Glutamatergic neuron (in vitro differentiated cells): ENCODE results near the gene JAKMIP1. TPM values are rescaled to one million over a fixed set of nuclear protein-coding genes. Genes with fewer than 3 reads are reported as not detected.

Source experiments
- DNase-seq: peaks from one replicate; pipeline ENCODE4 v3.0.0; 2022
- H3K27ac Mint-ChIP-seq: one replicate; pipeline ENCODE4 v1.8.0; 2020; ENCODE audit warnings: mild to moderate bottlenecking, mixed read lengths, inconsistent platforms; ENCODE audit not compliant: unreplicated experiment
- H3K27me3 Mint-ChIP-seq: one replicate; pipeline ENCODE4 v1.8.0; 2020; ENCODE audit warnings: mild to moderate bottlenecking, moderate library complexity, mixed read lengths, inconsistent platforms; ENCODE audit not compliant: unreplicated experiment
- H3K36me3 Mint-ChIP-seq: one replicate; pipeline ENCODE4 v1.8.0; 2020; ENCODE audit warnings: mild to moderate bottlenecking, mixed read lengths, inconsistent platforms; ENCODE audit not compliant: unreplicated experiment
- H3K4me1 Mint-ChIP-seq: one replicate; pipeline ENCODE4 v1.8.0; 2020; ENCODE audit warnings: mild to moderate bottlenecking, low read depth, mixed read lengths, inconsistent platforms; ENCODE audit not compliant: unreplicated experiment
- H3K4me3 Mint-ChIP-seq: one replicate; pipeline ENCODE4 v1.8.0; 2020; ENCODE audit warnings: mild to moderate bottlenecking, mixed read lengths, inconsistent platforms; ENCODE audit not compliant: unreplicated experiment
- H3K9me3 Mint-ChIP-seq: one replicate; pipeline ENCODE4 v1.8.0; 2020; ENCODE audit warnings: mild to moderate bottlenecking, moderate library complexity, mixed read lengths, inconsistent platforms; ENCODE audit not compliant: unreplicated experiment
- CTCF ChIP-seq: fragments of 200-600 bp; sonication (generic); IDR thresholded peaks from one replicate; pipeline ENCODE4 v1.5.0; 2021; ENCODE audit not compliant: partially characterized antibody, unreplicated experiment
- total RNA-seq: library from RNA; stranded (reverse); fragmentation: NEBNext Ultra II Directional; extraction: Animal tissue kit (Norgen Biotek cat#: 25700); gene quantifications from one replicate; pipeline ENCODE4 v1.2.1, GENCODE V29; 2021; ENCODE audit not compliant: unreplicated experiment

Gene JAKMIP1
- total RNA-seq, 1 donor from 2014 or later = 2.4 TPM

DNA sequence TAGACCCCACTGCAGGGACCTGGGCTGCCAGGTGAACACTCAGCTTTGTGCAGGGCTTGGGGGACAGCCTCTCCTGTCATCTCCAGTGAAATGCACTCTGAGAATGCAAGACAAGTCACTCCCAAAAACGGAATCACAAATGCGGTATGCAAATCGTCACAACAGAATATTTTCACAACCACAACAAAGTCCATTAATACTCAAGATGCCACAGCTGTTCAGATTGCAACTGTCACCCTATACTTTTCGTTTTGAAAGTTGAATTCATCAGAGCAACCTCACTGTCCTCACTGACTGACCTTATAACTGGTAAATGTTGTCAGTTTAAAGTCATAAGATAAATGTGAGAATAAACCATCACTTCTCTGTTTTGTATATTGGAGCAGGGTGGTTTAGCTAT is 16.6 kb downstream of the JAKMIP1 start:
- no peak for TF ChIP-seq CTCF
- no peak for DNase-seq
- Mint-ChIP-seq H3K27ac (no peak overlapping the region), H3K36me3 (peaks cover 15% of the 10 kb centered on the region), H3K4me1 (no peaks in the 10 kb centered on the region), H3K27me3 (no peaks in the 10 kb centered on the region), H3K4me3 (no peak overlapping the region), H3K9me3 (peaks cover 6% of the 10 kb centered on the region)

GRCh38 chr4:6182376-6183280 is 17.7 kb downstream of the JAKMIP1 start:
- Mint-ChIP-seq H3K9me3 (peaks cover 4% of the 10 kb centered on the region), H3K27ac (no peak overlapping the region), H3K36me3 (peaks cover 6% of the 10 kb centered on the region), H3K4me1 (no peaks in the 10 kb centered on the region), H3K27me3 (no peaks in the 10 kb centered on the region), H3K4me3 (no peak overlapping the region)
- no peak for TF ChIP-seq CTCF
- DNase-seq = no peak

DNA sequence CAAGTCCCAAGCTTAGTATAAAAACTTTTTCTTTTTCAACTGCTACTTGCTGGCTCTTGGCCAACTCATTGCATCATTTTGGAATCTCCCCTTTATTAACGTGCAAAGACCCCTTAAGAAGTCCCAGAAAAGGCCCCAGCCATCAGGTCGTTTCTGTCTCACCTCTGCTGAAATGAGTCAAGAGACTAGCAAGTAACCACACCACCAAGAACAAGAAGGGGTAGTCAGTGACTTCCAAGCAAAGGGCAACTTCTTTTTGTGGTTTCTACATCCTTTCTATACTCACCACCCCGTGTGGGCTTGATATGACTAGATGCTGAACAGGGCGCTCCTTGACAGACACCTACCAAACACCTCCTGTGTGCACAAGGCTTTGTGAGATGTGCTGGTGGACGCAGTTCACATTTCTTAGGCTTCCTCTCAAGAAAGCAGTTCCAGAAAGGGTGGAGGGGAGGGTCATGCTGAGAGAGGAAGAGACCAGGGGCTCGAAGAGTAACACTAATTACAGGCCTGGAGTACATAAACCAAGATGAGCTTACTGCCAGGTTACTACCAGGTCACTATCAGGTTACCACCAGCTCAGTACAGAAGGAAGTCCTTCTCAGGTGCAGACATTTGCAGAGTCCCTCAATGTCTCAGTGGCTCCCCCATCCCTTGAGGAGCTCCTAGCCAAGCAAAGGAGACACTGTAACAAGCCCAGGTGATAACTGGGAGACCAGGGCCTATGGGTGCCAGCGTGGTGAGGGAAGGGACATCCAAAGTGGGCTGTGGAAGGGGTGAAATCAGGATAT is 19.3 kb downstream of the JAKMIP1 start:
- DNase-seq = no peak
- H3K9me3 Mint-ChIP-seq = peaks cover 4% of the 10 kb centered on the region
- peaks cover 1% of the 10 kb centered on the region for H3K27me3 Mint-ChIP-seq
- no peak overlapping the region for H3K27ac Mint-ChIP-seq
- TF ChIP-seq CTCF = no peak
- H3K4me3 Mint-ChIP-seq = no peak overlapping the region
- H3K4me1 Mint-ChIP-seq = no peaks in the 10 kb centered on the region
- peaks cover 4% of the 10 kb centered on the region for H3K36me3 Mint-ChIP-seq

GRCh38 chr4:6179362-6179761 is 21.0 kb downstream of the JAKMIP1 start:
- TF ChIP-seq CTCF = no peak

DNA sequence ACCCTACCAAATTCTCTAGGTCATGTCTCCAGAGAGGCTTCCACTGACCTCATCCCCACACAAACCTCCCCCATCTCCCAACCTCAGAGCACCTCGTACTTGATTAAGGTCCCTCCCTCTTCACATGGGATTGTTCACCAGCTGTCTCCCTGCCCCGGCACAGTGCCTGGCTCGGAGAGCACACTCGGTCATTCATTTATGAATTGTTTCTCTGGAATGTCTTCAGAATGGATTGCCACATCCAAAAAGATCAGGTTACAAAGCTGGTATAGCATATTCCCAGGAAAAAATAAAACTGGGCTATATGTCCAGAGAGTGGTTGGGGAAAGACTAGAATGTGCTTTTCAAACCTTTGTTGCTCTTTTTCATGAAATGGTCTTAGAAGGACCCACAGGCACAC is 21.6 kb downstream of the JAKMIP1 start:
- Mint-ChIP-seq H3K27me3 (peaks cover 1% of the 10 kb centered on the region), H3K4me1 (no peaks in the 10 kb centered on the region), H3K27ac (no peak overlapping the region), H3K4me3 (no peak overlapping the region), H3K36me3 (no peaks in the 10 kb centered on the region), H3K9me3 (peaks cover 1% of the 10 kb centered on the region)
- TF ChIP-seq CTCF = no peak
- no peak for DNase-seq

More at GRCh38 chr4:6179362-6179761, 21.0 kb downstream of the JAKMIP1 start:
- H3K36me3 Mint-ChIP-seq = no peaks in the 10 kb centered on the region
- H3K9me3 Mint-ChIP-seq = peaks cover 1% of the 10 kb centered on the region
- no peak overlapping the region for H3K4me3 Mint-ChIP-seq
- peaks cover 1% of the 10 kb centered on the region for H3K27me3 Mint-ChIP-seq
- no peaks in the 10 kb centered on the region for H3K4me1 Mint-ChIP-seq
- DNase-seq = no peak
- no peak overlapping the region for H3K27ac Mint-ChIP-seq
